Coronary artery (tissue), 2 donors: ENCODE data around the gene RNASE12.
"Not testable (repeated sequence)": the region's sequence is repeated elsewhere in the genome, so short reads cannot be mapped to it uniquely, and the experiment has no call there.

Experiments used
- DNase-seq: peaks from one replicate; pipeline ENCODE4 v3.0.0-alpha.2; 2017; ENCODE audit warnings: low spot score
- H3K27ac ChIP-seq, 2 donors: fragments of 200-600 bp; sonication (generic); one replicate each; pipeline ENCODE4 v1.5.1; 2016 to 2019
- H3K4me3 ChIP-seq: fragments of 200-600 bp; sonication (generic); 2 replicates; pipeline ENCODE4 v1.5.1; 2016; ENCODE audit warnings: mild to moderate bottlenecking, moderate library complexity
- CTCF ChIP-seq: fragments of 200-600 bp; sonication (generic); IDR thresholded peaks from one replicate; pipeline ENCODE4 v1.5.1; 2019; ENCODE audit warnings: antibody characterized with exemption

The RNASE12 gene

GRCh38 chr14:20607617-20608016 lies 16.4 kb upstream of the RNASE12 start:
- no peak for DNase-seq
- no peak overlapping the region for H3K4me3 ChIP-seq
- H3K27ac ChIP-seq, result no peak overlapping the region
- TF ChIP-seq CTCF, result no peak

GRCh38 chr14:20606902-20607242 lies 15.7 kb upstream of the RNASE12 start:
- H3K4me3 ChIP-seq, result no peak overlapping the region
- no peak overlapping the region for H3K27ac ChIP-seq
- no peak for DNase-seq
- TF ChIP-seq CTCF, result no peak

- Histone ChIP-seq H3K27ac (no peak overlapping the region), H3K4me3 (no peak overlapping the region)
- DNase-seq, result no peak
- TF ChIP-seq CTCF, result no peak
Observed at GRCh38 chr14:20606190-20606901, 15.2 kb upstream of the RNASE12 start.

- Histone ChIP-seq H3K27ac (no peak overlapping the region), H3K4me3 (no peak overlapping the region)
- no peak for TF ChIP-seq CTCF
- DNase-seq, result no peak
Observed at GRCh38 chr14:20603813-20604690, 12.9 kb upstream of the RNASE12 start.

- TF ChIP-seq CTCF, result no peak
- no peak overlapping the region for H3K4me3 ChIP-seq
- no peak for DNase-seq
- H3K27ac ChIP-seq, result no peak overlapping the region
Observed at GRCh38 chr14:20602583-20602982, 11.4 kb upstream of the RNASE12 start.

GRCh38 chr14:20601522-20601921 lies 10.3 kb upstream of the RNASE12 start:
- no peak for DNase-seq
- Histone ChIP-seq H3K27ac (no peak overlapping the region), H3K4me3 (no peak overlapping the region)
- TF ChIP-seq CTCF, result no peak

- no peak for TF ChIP-seq CTCF
- DNase-seq, result no peak
- no peak overlapping the region for H3K4me3 ChIP-seq
- no peak overlapping the region for H3K27ac ChIP-seq
Observed at GRCh38 chr14:20597108-20597507, 5.9 kb upstream of the RNASE12 start.

- DNase-seq, H3K4me3 ChIP-seq: not testable (repeated sequence)
Observed at GRCh38 chr14:20595726-20596125, 4.5 kb upstream of the RNASE12 start.

More at GRCh38 chr14:20595726-20596125, 4.5 kb upstream of the RNASE12 start:
- not testable (repeated sequence) for H3K27ac ChIP-seq
